SU-DHL-6 (cell line): ENCODE results near the gene ARHGEF28.

Source experiments
- H2AFZ ChIP-seq: fragments of 200-600 bp; sonication (generic); 2 replicates; pipeline ENCODE4 v1.6.1; 2014; ENCODE audit warnings: low read depth, mild to moderate bottlenecking, moderate library complexity, mixed read lengths, antibody characterized with exemption, low read length; ENCODE audit not compliant: severe bottlenecking
- H3F3A ChIP-seq: fragments of 200-600 bp; shearing (Covaris generic); 2 replicates; pipeline ENCODE4 v1.6.0; 2016; ENCODE audit warnings: antibody characterized with exemption, mild to moderate bottlenecking; ENCODE audit not compliant: insufficient read depth
- H3K27ac ChIP-seq: fragments of 200-600 bp; sonication (generic); 2 replicates; pipeline ENCODE4 v1.5.1; 2016; ENCODE audit warnings: low read depth, mild to moderate bottlenecking, low read length, moderate library complexity, mixed read lengths
- H3K27me3 ChIP-seq: fragments of 200-600 bp; sonication (generic), shearing (Covaris generic); 2 replicates; pipeline ENCODE4 v1.6.0; 2014; ENCODE audit warnings: mild to moderate bottlenecking, low read length
- H3K36me3 ChIP-seq: fragments of 200-600 bp; sonication (generic); 2 replicates; pipeline ENCODE4 v1.6.1; 2014; ENCODE audit warnings: mild to moderate bottlenecking, low read length, mixed read lengths
- H3K4me2 ChIP-seq: fragments of 300-600, 200-600 bp; shearing (Covaris generic), sonication (generic); 2 replicates; pipeline ENCODE4 v1.6.0; 2014; ENCODE audit warnings: low read length, low read depth, mild to moderate bottlenecking; ENCODE audit not compliant: poor library complexity, severe bottlenecking
- H3K4me3 ChIP-seq: fragments of 200-600 bp; sonication (generic); 2 replicates; pipeline ENCODE4 v1.5.1; 2014; ENCODE audit warnings: antibody characterized with exemption, low read length, mild to moderate bottlenecking, mixed read lengths; ENCODE audit not compliant: insufficient read depth, poor library complexity, severe bottlenecking
- H3K79me2 ChIP-seq: fragments of 200-600 bp; sonication (generic); 2 replicates; pipeline ENCODE4 v1.6.1; 2014; ENCODE audit warnings: mild to moderate bottlenecking, low read length, moderate library complexity; ENCODE audit not compliant: insufficient read depth
- H3K9ac ChIP-seq: fragments of 200-600 bp; sonication (generic); 2 replicates; pipeline ENCODE4 v1.7.0; 2014; ENCODE audit warnings: mild to moderate bottlenecking, low read length
- H3K9me2 ChIP-seq: fragments of 200-600 bp; sonication (generic); replicated peaks from 2 replicates; pipeline ENCODE4 v1.6.1; 2014; ENCODE audit warnings: low read length; ENCODE audit not compliant: insufficient read depth
- H3K9me3 ChIP-seq: fragments of 200-600 bp; sonication (generic); 2 replicates; pipeline ENCODE4 v1.6.1; 2014; ENCODE audit warnings: low read length, mixed read lengths; ENCODE audit not compliant: insufficient read depth
- H4K20me1 ChIP-seq: fragments of 200-600 bp; sonication (generic); 2 replicates; pipeline ENCODE4 v1.6.1; 2014; ENCODE audit warnings: low read depth, mild to moderate bottlenecking, antibody characterized with exemption, low read length, moderate library complexity, mixed read lengths
- EZH2phosphoT487 ChIP-seq: fragments of 200-600 bp; sonication (generic), shearing (Covaris generic); conservative IDR thresholded peaks from 2 replicates; pipeline ENCODE4 v1.6.1; 2018; ENCODE audit warnings: mild to moderate bottlenecking, antibody characterized with exemption, low read length, moderate library complexity, mixed read lengths
- TF ChIP-seq, protein P1 (sequence below): fragments of 200-600 bp; sonication (generic); IDR thresholded peaks from one replicate; pipeline ENCODE4 v1.5.1; 2017; ENCODE audit warnings: antibody characterized with exemption, mild to moderate bottlenecking, low read length, moderate library complexity; ENCODE audit not compliant: insufficient read depth, poor library complexity, severe bottlenecking

ARHGEF28 gene

DNA sequence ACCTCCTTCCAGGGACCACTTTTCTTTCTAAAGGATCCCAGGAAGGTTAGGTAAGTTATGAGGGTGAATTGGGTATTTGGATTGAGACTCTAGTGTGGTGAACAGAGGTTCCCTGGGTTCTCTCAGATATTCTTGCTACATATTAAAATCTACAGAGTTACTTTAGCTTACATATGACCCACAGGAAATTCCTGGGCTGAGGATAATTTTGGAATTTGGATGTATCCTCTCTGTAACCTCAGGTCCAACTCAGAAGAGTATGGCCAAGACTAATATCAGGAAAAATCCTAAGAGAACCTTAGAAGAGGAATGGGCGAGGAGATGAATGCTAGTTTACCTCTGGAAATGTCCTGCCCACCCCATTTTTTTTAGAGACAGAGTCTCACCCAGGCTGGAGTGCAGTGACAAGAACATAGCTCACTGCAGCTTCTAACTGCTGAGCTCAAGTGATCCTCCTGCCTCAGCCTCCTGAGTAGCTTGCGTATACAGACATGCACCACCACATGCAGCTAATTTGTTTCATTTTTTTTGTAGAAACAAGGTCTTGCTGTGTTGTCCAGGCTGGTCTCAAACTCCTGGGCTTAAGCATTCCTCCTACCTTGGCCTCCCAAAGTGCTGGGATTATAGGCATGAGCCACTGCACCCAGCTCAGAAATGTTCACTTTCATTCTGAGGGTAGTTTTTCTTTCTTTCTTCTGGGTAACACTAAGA lies 196.4 kb downstream of the ARHGEF28 start:
- Histone ChIP-seq H3K4me3 (no peak overlapping the region), H3K79me2 (no peaks in the 10 kb centered on the region), H3K9me3 (no peaks in the 10 kb centered on the region), H3K4me2 (no peak overlapping the region), H3K9ac (no peak overlapping the region), H3K27ac (no peak overlapping the region), H2AFZ (no peak overlapping the region), H4K20me1 (no peaks in the 10 kb centered on the region), H3K36me3 (no peaks in the 10 kb centered on the region), H3K27me3 (no peaks in the 10 kb centered on the region; the same call in 1 of the 2 replicates), H3F3A (no peaks in the 10 kb centered on the region), H3K9me2 (no peaks in the 10 kb centered on the region)
- no peak for TF ChIP-seq EZH2phosphoT487
- TF ChIP-seq, protein P1, sequence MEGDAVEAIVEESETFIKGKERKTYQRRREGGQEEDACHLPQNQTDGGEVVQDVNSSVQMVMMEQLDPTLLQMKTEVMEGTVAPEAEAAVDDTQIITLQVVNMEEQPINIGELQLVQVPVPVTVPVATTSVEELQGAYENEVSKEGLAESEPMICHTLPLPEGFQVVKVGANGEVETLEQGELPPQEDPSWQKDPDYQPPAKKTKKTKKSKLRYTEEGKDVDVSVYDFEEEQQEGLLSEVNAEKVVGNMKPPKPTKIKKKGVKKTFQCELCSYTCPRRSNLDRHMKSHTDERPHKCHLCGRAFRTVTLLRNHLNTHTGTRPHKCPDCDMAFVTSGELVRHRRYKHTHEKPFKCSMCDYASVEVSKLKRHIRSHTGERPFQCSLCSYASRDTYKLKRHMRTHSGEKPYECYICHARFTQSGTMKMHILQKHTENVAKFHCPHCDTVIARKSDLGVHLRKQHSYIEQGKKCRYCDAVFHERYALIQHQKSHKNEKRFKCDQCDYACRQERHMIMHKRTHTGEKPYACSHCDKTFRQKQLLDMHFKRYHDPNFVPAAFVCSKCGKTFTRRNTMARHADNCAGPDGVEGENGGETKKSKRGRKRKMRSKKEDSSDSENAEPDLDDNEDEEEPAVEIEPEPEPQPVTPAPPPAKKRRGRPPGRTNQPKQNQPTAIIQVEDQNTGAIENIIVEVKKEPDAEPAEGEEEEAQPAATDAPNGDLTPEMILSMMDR: no peak

- Histone ChIP-seq H3K79me2 (no peaks in the 10 kb centered on the region), H4K20me1 (no peaks in the 10 kb centered on the region), H3K9me3 (no peaks in the 10 kb centered on the region), H3K4me3 (no peak overlapping the region), H3K36me3 (no peaks in the 10 kb centered on the region), H3K4me2 (no peak overlapping the region), H3K9me2 (no peaks in the 10 kb centered on the region), H3K9ac (no peak overlapping the region), H2AFZ (no peak overlapping the region), H3K27me3 (no peaks in the 10 kb centered on the region), H3F3A (no peaks in the 10 kb centered on the region), H3K27ac (no peak overlapping the region)
- no peak for TF ChIP-seq EZH2phosphoT487
- TF ChIP-seq, protein P1: no peak
Measured at GRCh38 chr5:73822989-73823339, 197.0 kb downstream of the ARHGEF28 start.

GRCh38 chr5:73823508-73823925 lies 197.5 kb downstream of the ARHGEF28 start:
- no peaks in the 10 kb centered on the region for H3K9me2 ChIP-seq
- H3K36me3 ChIP-seq: no peaks in the 10 kb centered on the region
- no peak overlapping the region for H3K4me2 ChIP-seq
- H4K20me1 ChIP-seq: no peaks in the 10 kb centered on the region
- H3K27me3 ChIP-seq: no peaks in the 10 kb centered on the region
- H2AFZ ChIP-seq: no peak overlapping the region
- H3K9ac ChIP-seq: no peak overlapping the region
- no peaks in the 10 kb centered on the region for H3F3A ChIP-seq
- H3K4me3 ChIP-seq: no peak overlapping the region
- H3K27ac ChIP-seq: no peak overlapping the region
- no peak for TF ChIP-seq EZH2phosphoT487
- TF ChIP-seq, protein P1: no peak
- no peaks in the 10 kb centered on the region for H3K9me3 ChIP-seq
- H3K79me2 ChIP-seq: no peaks in the 10 kb centered on the region
